Neural crest cell (in vitro differentiated cells): Measurements from ENCODE around the gene EGFR. TPM values are rescaled to one million over a fixed set of nuclear protein-coding genes. Genes with fewer than 3 reads are reported as not detected.

ENCODE experiments used
- DNase-seq: peaks from one replicate; pipeline ENCODE4 v3.0.0; 2021; ENCODE audit warnings: low read depth, mixed read lengths, low spot score
- H3K27ac Mint-ChIP-seq: one replicate; pipeline ENCODE4 v1.8.0; 2021; ENCODE audit warnings: mild to moderate bottlenecking, mixed read lengths; ENCODE audit not compliant: unreplicated experiment
- H3K27me3 Mint-ChIP-seq: 2 replicates; pipeline ENCODE4 v1.8.0; 2021; ENCODE audit warnings: low read depth, mild to moderate bottlenecking, mixed read lengths
- H3K36me3 Mint-ChIP-seq: 2 replicates; pipeline ENCODE4 v1.8.0; 2021; ENCODE audit warnings: low read depth, mild to moderate bottlenecking, mixed read lengths
- H3K4me1 Mint-ChIP-seq: 2 replicates; pipeline ENCODE4 v1.8.0; 2021; ENCODE audit warnings: mixed read lengths
- H3K4me3 Mint-ChIP-seq: one replicate; pipeline ENCODE4 v1.8.0; 2021; ENCODE audit warnings: mild to moderate bottlenecking, mixed read lengths
- H3K9me3 Mint-ChIP-seq: 2 replicates; pipeline ENCODE4 v1.8.0; 2021; ENCODE audit warnings: mixed read lengths
- CTCF ChIP-seq: fragments of 200-600 bp; sonication (generic); conservative IDR thresholded peaks from 2 replicates; pipeline ENCODE4 v1.5.0; 2021; ENCODE audit warnings: antibody characterized with exemption, mild to moderate bottlenecking
- total RNA-seq: library from RNA; stranded (reverse); gene quantifications from 2 replicates; pipeline ENCODE4 v1.2.1, GENCODE V29; 2021

EGFR gene
- total RNA-seq, 1 donor from 2014 or later: 2.3 TPM

GRCh38 chr7:55205124-55205955 is 186.5 kb downstream of the EGFR start:
- no peaks in the 10 kb centered on the region for H3K36me3 Mint-ChIP-seq
- DNase-seq: no peak
- no peaks in the 10 kb centered on the region for H3K27me3 Mint-ChIP-seq
- no peak overlapping the region for H3K27ac Mint-ChIP-seq
- TF ChIP-seq CTCF: no peak
- H3K9me3 Mint-ChIP-seq: no peaks in the 10 kb centered on the region
- no peak overlapping the region for H3K4me3 Mint-ChIP-seq
- H3K4me1 Mint-ChIP-seq: no peaks in the 10 kb centered on the region

GRCh38 chr7:55206235-55207029 is 187.6 kb downstream of the EGFR start:
- no peak overlapping the region for H3K4me3 Mint-ChIP-seq
- H3K27ac Mint-ChIP-seq: peak overlapping the region; percentile 15
- no peak for DNase-seq
- no peaks in the 10 kb centered on the region for H3K9me3 Mint-ChIP-seq
- TF ChIP-seq CTCF: no peak
- H3K4me1 Mint-ChIP-seq: no peaks in the 10 kb centered on the region
- H3K36me3 Mint-ChIP-seq: no peaks in the 10 kb centered on the region
- no peaks in the 10 kb centered on the region for H3K27me3 Mint-ChIP-seq

GRCh38 chr7:55207436-55208125 is 188.8 kb downstream of the EGFR start:
- H3K36me3 Mint-ChIP-seq: no peaks in the 10 kb centered on the region
- H3K9me3 Mint-ChIP-seq: no peaks in the 10 kb centered on the region
- no peak for DNase-seq
- H3K4me3 Mint-ChIP-seq: no peak overlapping the region
- no peaks in the 10 kb centered on the region for H3K4me1 Mint-ChIP-seq
- H3K27ac Mint-ChIP-seq: no peak overlapping the region
- no peak for TF ChIP-seq CTCF
- no peaks in the 10 kb centered on the region for H3K27me3 Mint-ChIP-seq

GRCh38 chr7:55209366-55209765 is 190.5 kb downstream of the EGFR start:
- no peak for DNase-seq
- Mint-ChIP-seq H3K4me3 (no peak overlapping the region), H3K36me3 (no peaks in the 10 kb centered on the region), H3K4me1 (peaks cover 4% of the 10 kb centered on the region), H3K9me3 (no peaks in the 10 kb centered on the region), H3K27ac (no peak overlapping the region), H3K27me3 (no peaks in the 10 kb centered on the region)
- TF ChIP-seq CTCF: no peak

- H3K4me3 Mint-ChIP-seq: no peak overlapping the region
- peaks cover 4% of the 10 kb centered on the region for H3K4me1 Mint-ChIP-seq
- H3K27ac Mint-ChIP-seq: no peak overlapping the region
- no peaks in the 10 kb centered on the region for H3K27me3 Mint-ChIP-seq
- no peak for DNase-seq
- H3K9me3 Mint-ChIP-seq: no peaks in the 10 kb centered on the region
- no peaks in the 10 kb centered on the region for H3K36me3 Mint-ChIP-seq
- no peak for TF ChIP-seq CTCF
Observed at GRCh38 chr7:55210176-55210575, 191.4 kb downstream of the EGFR start.
